Lower leg skin (tissue), 3 donors: Measurements from ENCODE around the gene SVBP.

Experiments used
- CTCF ChIP-seq, 3 donors: fragments of 450-650 bp; IDR thresholded peaks; one replicate each; pipeline ENCODE4 v1.5.1; 2016; ENCODE audit warnings: antibody characterized with exemption in 3 of 3, mild to moderate bottlenecking in 3 of 3, moderate library complexity in 2 of 3
- POLR2A ChIP-seq, 2 donors: fragments of 450-650 bp; IDR thresholded peaks; one replicate each; pipeline ENCODE4 v1.6.1; 2016 to 2017; ENCODE audit warnings: antibody characterized with exemption in 2 of 2, mild to moderate bottlenecking in 1 of 2, moderate library complexity in 1 of 2

- TF ChIP-seq POLR2A (IDR thresholded peaks at IDR 0.05) (no peak), CTCF (IDR thresholded peaks at IDR 0.05) (no peak)
These were observed 16.8 kb upstream of the SVBP start for GRCh38 chr1:42833981-42834380.
